NCI-H748 (cell line): ENCODE measurements around the gene VTCN1.
"Not testable (repeated sequence)": the region's sequence is repeated elsewhere in the genome, so short reads cannot be mapped to it uniquely, and the experiment has no call there.

Experiments used
- DNase-seq: peaks from one replicate; lab custom pipeline; 2025; ENCODE audit not compliant: unreplicated experiment; lab: John Stamatoyannopoulos, UW

The VTCN1 gene

GRCh38 chr1:117101858-117102257 lies 108.9 kb downstream of the VTCN1 start:
- DNase-seq, result not testable (repeated sequence)

DNA sequence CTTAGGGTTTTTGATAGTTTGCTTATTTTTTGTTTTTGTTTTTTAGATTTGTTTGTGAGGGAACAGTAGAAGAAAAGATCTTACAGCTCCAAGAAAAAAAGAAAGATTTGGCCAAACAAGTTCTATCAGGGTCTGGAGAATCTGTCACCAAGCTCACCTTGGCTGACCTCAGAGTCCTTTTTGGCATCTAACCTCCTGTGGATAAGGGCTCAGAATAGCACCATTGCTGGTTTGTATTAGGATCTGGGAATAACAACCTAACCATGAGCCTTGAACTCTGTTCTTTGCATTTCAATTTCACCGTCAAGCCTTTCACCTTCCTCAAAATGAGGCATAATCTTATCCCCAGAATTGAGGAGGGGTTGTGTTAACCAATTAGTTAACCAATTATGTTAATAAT lies 109.4 kb downstream of the VTCN1 start:
- no peak for DNase-seq

GRCh38 chr1:117098287-117098890 lies 112.3 kb downstream of the VTCN1 start:
- no peak for DNase-seq

GRCh38 chr1:117097443-117097842 lies 113.3 kb downstream of the VTCN1 start:
- no peak for DNase-seq

DNA sequence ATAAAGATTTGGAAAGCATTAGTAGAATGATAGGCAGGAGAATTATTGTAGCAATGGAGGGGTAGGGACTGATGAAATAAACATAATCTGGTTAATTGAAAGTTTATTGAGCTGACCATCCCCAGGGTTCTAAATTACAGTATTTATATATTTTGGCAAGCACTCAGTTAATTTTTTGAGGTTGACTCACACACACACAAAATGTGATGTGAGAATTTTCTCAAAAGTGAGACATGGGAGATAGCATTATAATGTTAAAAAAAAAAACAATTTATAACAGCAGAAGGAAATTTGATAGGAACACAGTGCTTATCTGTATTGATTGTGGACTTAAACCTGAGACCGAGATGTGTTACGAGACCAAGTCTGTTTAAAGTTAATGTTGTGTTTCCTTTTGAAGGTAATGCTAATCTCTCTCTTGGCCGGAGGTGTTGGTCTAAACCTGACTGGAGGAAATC lies 113.7 kb downstream of the VTCN1 start:
- no peak for DNase-seq

DNA sequence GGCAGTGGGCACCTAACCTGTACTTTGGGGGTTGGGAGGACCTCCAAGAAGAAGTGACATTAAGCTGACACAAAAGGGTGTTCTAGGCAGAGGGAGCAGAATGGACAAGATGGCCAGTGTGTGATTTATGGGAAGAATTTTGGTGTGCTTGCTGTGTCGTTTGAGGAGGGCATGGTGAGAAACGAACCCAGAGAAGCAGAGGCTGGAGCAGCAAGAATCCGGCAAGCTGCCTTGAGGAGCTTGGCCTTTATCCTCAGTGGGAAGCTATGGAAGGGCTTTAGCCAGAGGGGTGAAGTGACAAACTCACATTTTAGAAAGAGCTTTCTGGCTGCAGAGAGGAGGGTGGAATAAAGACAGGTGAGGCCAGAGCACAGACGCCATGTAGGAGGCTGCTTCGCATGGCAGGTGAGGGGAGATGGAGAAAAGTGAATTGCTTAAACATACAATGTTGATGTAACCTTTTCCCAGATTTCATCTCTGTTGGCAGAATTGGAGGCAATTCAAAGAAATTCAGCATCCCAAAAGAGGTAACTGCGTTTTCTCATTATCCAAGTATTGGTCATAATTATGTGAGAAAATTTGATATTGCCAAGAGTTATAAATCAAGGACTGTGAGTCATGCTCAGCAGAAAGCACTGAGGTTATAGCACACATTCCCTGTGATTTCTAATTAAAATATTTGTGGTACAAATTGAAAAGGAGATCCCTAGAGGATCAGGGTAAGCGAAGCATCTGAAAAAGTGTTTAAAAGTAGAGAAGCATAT lies 115.7 kb downstream of the VTCN1 start:
- no peak for DNase-seq

DNA sequence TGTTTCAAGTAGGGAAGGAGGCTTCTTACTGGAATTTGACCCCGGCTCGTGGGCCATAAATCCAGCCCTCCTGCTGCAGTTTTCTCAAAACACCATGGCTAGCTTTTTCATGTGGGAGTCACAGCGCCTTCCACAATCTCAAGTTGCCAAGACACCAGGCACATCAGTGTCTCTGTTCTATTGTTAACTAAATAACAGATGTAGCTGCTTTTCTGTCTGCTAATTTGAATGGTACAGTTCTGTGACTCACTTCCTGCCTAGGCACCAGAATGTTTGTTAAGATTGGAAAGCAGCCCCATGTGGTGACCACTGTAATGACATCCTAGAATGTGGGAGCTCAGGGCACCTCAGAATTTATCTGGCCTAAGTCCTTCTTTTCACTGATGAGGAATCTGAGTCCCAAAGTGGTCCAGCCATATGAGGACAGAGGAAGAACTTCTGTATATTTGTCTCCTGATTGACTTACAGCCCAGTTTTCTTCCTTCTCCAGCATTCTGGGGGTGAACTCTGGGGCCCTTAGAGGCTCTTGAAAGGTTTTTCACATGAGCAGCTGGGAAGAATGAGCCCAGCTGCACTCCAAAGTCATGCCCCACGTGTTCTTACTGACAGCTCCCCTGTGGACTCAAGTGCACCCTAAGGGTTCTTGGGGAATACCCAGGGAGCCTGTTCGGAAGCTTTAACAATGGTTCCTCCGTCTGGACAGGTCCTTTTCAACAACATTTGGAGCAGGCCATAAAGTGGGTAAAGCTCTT lies 116.7 kb downstream of the VTCN1 start:
- DNase-seq, result no peak
